Fibroblast of villous mesenchyme (primary cell): Measurements from ENCODE around the gene RPRD1A. TPM values are rescaled to one million over a fixed set of nuclear protein-coding genes. Genes with fewer than 3 reads are reported as not detected.
A peak's percentile ranks its signal among the peaks of the same experiment; 100 is the strongest.
"Not testable (repeated sequence)": the region's sequence is repeated elsewhere in the genome, so short reads cannot be mapped to it uniquely, and the experiment has no call there.

ENCODE experiments used
- DNase-seq: peaks from one replicate; pipeline ENCODE4 v3.0.0-alpha.2; 2010; ENCODE audit warnings: low read depth
- H3K4me3 ChIP-seq: 2 replicates; pipeline ENCODE4 v1.5.1; 2011; ENCODE audit warnings: low read depth, mild to moderate bottlenecking, low read length
- total RNA-seq: library from RNA; depleted of rRNA; stranded (reverse); fragments of >200 nt; gene quantifications from 2 replicates; pipeline ENCODE4 v1.2.3, GENCODE V29; 2012
- TF ChIP-seq, protein P1 (sequence below): IDR thresholded peaks from 2 replicates; pipeline ENCODE4 v1.5.1; 2012; ENCODE audit warnings: low read depth, mild to moderate bottlenecking, low read length; ENCODE audit not compliant: insufficient read depth

RPRD1A gene
- total RNA-seq, 1 donor: 70.4 TPM

DNA sequence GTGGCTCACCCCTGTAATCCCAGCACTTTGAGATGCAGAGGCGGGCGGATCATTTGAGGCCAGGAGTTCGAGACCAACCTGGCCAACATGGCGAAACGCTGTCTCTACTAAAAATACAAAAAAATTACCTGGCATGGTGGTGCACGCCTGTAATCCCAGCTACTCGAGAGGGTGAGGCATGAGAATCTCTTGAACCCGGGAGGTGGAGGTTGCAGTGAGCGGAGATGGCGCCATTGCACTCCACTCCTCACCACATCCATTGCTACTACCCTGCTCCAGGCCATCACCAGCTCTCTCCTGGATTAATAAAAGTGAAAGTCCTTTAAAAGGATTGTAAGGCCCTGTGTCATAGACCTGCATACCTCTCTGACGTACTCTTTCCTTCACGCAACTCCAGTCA lies 93.7 kb downstream of the RPRD1A start:
- H3K4me3 ChIP-seq: peak overlapping the region; percentile 73
- no peak for DNase-seq
- TF ChIP-seq, protein P1, sequence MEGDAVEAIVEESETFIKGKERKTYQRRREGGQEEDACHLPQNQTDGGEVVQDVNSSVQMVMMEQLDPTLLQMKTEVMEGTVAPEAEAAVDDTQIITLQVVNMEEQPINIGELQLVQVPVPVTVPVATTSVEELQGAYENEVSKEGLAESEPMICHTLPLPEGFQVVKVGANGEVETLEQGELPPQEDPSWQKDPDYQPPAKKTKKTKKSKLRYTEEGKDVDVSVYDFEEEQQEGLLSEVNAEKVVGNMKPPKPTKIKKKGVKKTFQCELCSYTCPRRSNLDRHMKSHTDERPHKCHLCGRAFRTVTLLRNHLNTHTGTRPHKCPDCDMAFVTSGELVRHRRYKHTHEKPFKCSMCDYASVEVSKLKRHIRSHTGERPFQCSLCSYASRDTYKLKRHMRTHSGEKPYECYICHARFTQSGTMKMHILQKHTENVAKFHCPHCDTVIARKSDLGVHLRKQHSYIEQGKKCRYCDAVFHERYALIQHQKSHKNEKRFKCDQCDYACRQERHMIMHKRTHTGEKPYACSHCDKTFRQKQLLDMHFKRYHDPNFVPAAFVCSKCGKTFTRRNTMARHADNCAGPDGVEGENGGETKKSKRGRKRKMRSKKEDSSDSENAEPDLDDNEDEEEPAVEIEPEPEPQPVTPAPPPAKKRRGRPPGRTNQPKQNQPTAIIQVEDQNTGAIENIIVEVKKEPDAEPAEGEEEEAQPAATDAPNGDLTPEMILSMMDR: no peak

- TF ChIP-seq, protein P1: no peak
- peak within 1 kb of the TSS; percentile 73 for H3K4me3 ChIP-seq
- DNase-seq: peak; percentile 96
Measured at GRCh38 chr18:35972197-35973000, 95.0 kb downstream of the RPRD1A start, which contains the start of gene RMP24. Gene RMP24 (plus strand): TSS chr18:35972679.

- H3K4me3 ChIP-seq: peak overlapping the region; percentile 73
- no peak for DNase-seq
- TF ChIP-seq, protein P1: no peak
Measured at GRCh38 chr18:35971661-35972196, 95.6 kb downstream of the RPRD1A start.

- no peak overlapping the region for H3K4me3 ChIP-seq
- no peak for DNase-seq
- TF ChIP-seq, protein P1: no peak
Measured at GRCh38 chr18:35969676-35970075, 97.7 kb downstream of the RPRD1A start.

DNA sequence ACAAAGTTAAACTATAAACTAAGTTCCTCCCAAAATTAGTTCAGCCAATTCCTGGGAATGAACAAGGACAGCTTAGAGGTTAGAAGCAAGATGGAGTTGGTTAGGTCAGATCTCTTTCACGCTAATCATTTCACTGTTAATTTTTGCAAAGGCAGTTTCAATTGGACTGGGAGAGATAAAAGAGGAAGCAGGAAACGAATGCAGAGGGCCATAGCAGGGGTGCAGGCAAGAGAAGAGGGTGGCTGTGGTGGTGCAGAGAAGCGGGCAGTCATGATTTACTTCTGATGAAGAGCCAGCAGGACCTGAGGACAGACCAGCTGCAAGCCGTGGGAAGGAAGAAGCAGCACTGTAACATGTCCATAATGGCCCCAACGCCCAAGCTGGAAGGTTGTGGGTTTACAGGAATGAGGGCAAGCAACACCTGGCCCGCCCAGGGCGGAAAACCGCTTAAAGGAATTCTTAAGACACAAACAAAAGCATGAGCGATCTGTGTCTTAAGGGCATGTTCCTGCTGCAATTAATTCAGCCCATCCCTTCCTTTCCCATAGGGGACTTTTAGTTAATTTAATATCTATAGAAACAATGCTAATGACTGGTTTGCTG lies 99.0 kb downstream of the RPRD1A start:
- H3K4me3 ChIP-seq: no peak overlapping the region
- DNase-seq: no peak
- TF ChIP-seq, protein P1: no peak

DNA sequence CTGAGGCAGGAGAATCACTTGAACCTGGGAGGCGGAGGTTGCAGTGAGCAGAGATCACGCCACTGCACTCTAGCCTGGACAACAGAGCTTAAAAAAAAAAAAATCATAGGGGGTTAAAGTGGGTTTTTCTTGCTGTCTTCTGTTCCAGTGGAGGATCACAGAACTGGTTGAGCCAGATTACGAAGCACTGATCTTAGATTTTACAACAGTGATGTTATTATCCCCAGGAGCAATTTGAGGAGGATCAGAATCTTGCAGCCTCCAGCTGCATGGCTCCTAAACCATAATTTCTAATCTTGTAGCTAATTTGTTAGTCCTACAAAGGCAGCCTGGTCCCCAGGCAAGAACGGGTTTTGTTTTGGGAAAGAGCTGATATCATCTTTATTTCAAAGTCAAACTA lies 99.5 kb downstream of the RPRD1A start:
- not testable (repeated sequence) for DNase-seq, H3K4me3 ChIP-seq

DNA sequence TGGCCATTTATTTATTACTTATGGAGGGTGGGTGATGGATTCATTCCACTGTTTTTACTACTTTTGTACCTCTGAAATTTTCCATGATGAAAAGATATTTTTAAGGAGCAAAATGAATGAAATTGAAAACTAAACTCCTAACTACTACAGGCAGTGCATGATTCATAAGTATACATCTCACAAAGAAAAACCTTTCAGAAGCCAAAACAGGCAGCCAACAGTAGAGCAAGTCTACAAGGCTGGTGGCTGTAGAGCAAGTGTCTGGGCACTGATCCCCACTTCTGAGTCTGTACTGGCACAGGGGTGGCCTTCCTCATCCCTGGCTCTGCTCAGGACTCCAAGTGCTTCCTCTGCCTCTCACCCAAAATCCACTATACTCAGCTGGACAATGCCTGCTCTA lies 103.0 kb downstream of the RPRD1A start:
- H3K4me3 ChIP-seq: no peak overlapping the region
- TF ChIP-seq, protein P1: no peak
- no peak for DNase-seq
